ENCODE results near the gene HOMER1. TPM values are rescaled to one million over a fixed set of nuclear protein-coding genes. Genes with fewer than 3 reads are reported as not detected.

HOMER1 gene
- total and polyA plus RNA-seq, 7 experiments from 2014 or later = 0.83 to 4.3 (median 2.6) TPM

GRCh38 chr5:79378510-79379186 lies 135.3 kb downstream of the HOMER1 start:
- CTCF ChIA-PET = no interaction called here
- no peak overlapping the region for H3K27ac Mint-ChIP-seq

GRCh38 chr5:79357398-79357797 lies 156.5 kb downstream of the HOMER1 start:
- no peak for ATAC-seq
- Mint-ChIP-seq H3K27me3 (peaks cover 0 to 12% (median 4%) of the 10 kb centered on the region in 5 donors), H3K4me3 (no peak overlapping the region), H3K4me1 (no peaks in the 10 kb centered on the region), H3K36me3 (peaks cover 0 to 4% (median 0%) of the 10 kb centered on the region in 5 donors), H3K27ac (no peak overlapping the region), H3K9me3 (peaks cover 0 to 4% (median 0%) of the 10 kb centered on the region in 11 donors)
- no peaks in the 10 kb centered on the region for H3K27me3 ChIP-seq (ENCODE audit: control insufficient read depth in 2 of 2, insufficient read depth in 2 of 2, low read length in 2 of 2)
- no peaks in the 10 kb centered on the region for H3K9me3 ChIP-seq (ENCODE audit: control insufficient read depth in 2 of 3, low read length in 3 of 3)
- H3K27ac ChIP-seq (ENCODE audit: low read depth, low read length) = no peak overlapping the region
- no peaks in the 10 kb centered on the region for H3K4me1 ChIP-seq (ENCODE audit: control insufficient read depth in 2 of 2, insufficient read depth in 2 of 2, low read length in 2 of 2)
- intact Hi-C loops (cut with micrococcal nuclease) = no loop called here
- no peak overlapping the region for H3K4me3 ChIP-seq (ENCODE audit: low read length)
- no peak for DNase-seq
- CTCF ChIA-PET = no interaction called here
- H3K36me3 ChIP-seq (ENCODE audit: control insufficient read depth in 2 of 3, insufficient read depth in 3 of 3, low read length in 3 of 3) = no peaks in the 10 kb centered on the region
- POLR2A ChIA-PET = interaction anchor here (0.6 kb wide), 1 partner anchor 71 kb away, joined by 3 read pairs; no protein-coding TSS in a partner anchor

More at GRCh38 chr5:79378510-79379186, 135.3 kb downstream of the HOMER1 start:
- peaks cover 0 to 18% (median 0%) of the 10 kb centered on the region in 3 experiments for H3K9me3 ChIP-seq (ENCODE audit: control insufficient read depth in 2 of 3, low read length in 3 of 3)
- H3K4me3 ChIP-seq (ENCODE audit: low read length) = no peak overlapping the region
- H3K36me3 ChIP-seq (ENCODE audit: control insufficient read depth in 2 of 3, insufficient read depth in 3 of 3, low read length in 3 of 3) = no peaks in the 10 kb centered on the region
- H3K4me1 ChIP-seq (ENCODE audit: control insufficient read depth in 2 of 2, insufficient read depth in 2 of 2, low read length in 2 of 2) = no peaks in the 10 kb centered on the region
- no peak overlapping the region for H3K27ac ChIP-seq (ENCODE audit: low read depth, low read length)
- H3K36me3 Mint-ChIP-seq = peaks cover 7 to 20% (median 13%) of the 10 kb centered on the region in 5 donors
- peaks cover 0 to 3% (median 0%) of the 10 kb centered on the region in 5 donors for H3K27me3 Mint-ChIP-seq
- ATAC-seq (no peak), DNase-seq (no peak)
- H3K4me3 Mint-ChIP-seq = no peak overlapping the region
- no peaks in the 10 kb centered on the region for H3K27me3 ChIP-seq (ENCODE audit: control insufficient read depth in 2 of 2, insufficient read depth in 2 of 2, low read length in 2 of 2)
- H3K4me1 Mint-ChIP-seq = no peaks in the 10 kb centered on the region
- intact Hi-C loops (cut with micrococcal nuclease) = no loop called here
- peaks cover 0 to 38% (median 26%) of the 10 kb centered on the region in 11 donors for H3K9me3 Mint-ChIP-seq
- POLR2A ChIA-PET = interaction anchor here (0.6 kb wide), 1 partner anchor 320 kb away, joined by 3 read pairs; no protein-coding TSS in a partner anchor

DNA sequence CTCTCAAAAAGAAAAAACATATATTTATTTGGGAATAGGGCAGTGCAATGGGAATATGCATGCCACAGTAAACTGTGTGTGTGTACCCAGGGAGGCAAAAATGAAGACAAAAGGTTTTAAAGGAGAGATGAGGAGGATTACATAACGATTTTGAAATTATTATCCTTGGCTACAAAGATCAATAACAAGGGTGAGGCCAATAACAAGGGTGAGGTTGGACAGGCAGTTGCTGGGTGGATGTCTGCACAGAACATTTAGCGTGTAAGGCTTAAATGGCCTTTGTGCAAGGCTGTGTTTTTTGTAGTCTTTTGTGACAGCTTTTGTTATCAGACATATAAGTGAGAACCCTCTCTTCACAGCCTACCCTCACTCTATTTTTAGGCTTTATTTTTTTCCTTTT lies 164.1 kb downstream of the HOMER1 start:
- ATAC-seq (no peak), DNase-seq (no peak)
- Histone ChIP-seq H3K27me3 (ENCODE audit: control insufficient read depth in 2 of 2, insufficient read depth in 2 of 2, low read length in 2 of 2) (no peaks in the 10 kb centered on the region), H3K9me3 (ENCODE audit: control insufficient read depth in 2 of 3, low read length in 3 of 3) (no peaks in the 10 kb centered on the region), H3K4me1 (ENCODE audit: control insufficient read depth in 2 of 2, insufficient read depth in 2 of 2, low read length in 2 of 2) (no peaks in the 10 kb centered on the region), H3K36me3 (ENCODE audit: control insufficient read depth in 2 of 3, insufficient read depth in 3 of 3, low read length in 3 of 3) (no peaks in the 10 kb centered on the region), H3K27ac (ENCODE audit: low read depth, low read length) (no peak overlapping the region), H3K4me3 (ENCODE audit: low read length) (no peak overlapping the region)
- Mint-ChIP-seq H3K36me3 (peaks cover 0 to 8% (median 0%) of the 10 kb centered on the region in 5 donors), H3K4me1 (no peaks in the 10 kb centered on the region), H3K9me3 (no peaks in the 10 kb centered on the region), H3K27ac (no peak overlapping the region), H3K4me3 (no peak overlapping the region), H3K27me3 (peaks cover 0 to 4% (median 0%) of the 10 kb centered on the region in 5 donors)
- ChIA-PET POLR2A (no interaction called here), CTCF (no interaction called here)
- intact Hi-C loops (cut with micrococcal nuclease) = no loop called here

DNA sequence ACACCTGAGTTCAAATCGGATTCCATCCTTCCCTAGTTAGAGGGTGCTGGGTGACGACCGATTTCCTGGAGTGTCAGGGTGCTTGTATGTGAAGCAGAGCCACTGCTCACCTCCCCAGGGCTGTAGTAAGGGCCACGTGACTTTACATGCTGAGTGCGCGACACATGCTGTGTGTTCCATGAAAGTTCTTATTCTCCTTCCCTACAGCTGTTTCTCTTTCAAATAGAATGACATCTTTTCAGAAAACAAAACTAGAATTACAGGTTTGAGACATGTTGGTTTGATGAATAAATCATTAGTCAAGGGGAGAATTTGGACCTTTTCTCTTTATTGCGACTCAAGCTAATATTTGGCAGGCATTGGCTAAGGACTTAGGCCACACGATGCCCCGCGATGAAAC lies 164.9 kb downstream of the HOMER1 start:
- no peak overlapping the region for H3K27ac ChIP-seq (ENCODE audit: low read depth, low read length)
- intact Hi-C loops (cut with micrococcal nuclease) = no loop called here
- no peak overlapping the region for H3K27ac Mint-ChIP-seq
- POLR2A ChIA-PET = no interaction called here
- no peaks in the 10 kb centered on the region for H3K4me1 ChIP-seq (ENCODE audit: control insufficient read depth in 2 of 2, insufficient read depth in 2 of 2, low read length in 2 of 2)
- no peaks in the 10 kb centered on the region for H3K36me3 ChIP-seq (ENCODE audit: control insufficient read depth in 2 of 3, insufficient read depth in 3 of 3, low read length in 3 of 3)
- peaks cover 0 to 8% (median 0%) of the 10 kb centered on the region in 5 donors for H3K36me3 Mint-ChIP-seq
- H3K27me3 ChIP-seq (ENCODE audit: control insufficient read depth in 2 of 2, insufficient read depth in 2 of 2, low read length in 2 of 2) = no peaks in the 10 kb centered on the region
- H3K4me3 ChIP-seq (ENCODE audit: low read length) = no peak overlapping the region
- H3K27me3 Mint-ChIP-seq = peaks cover 0 to 4% (median under 1%) of the 10 kb centered on the region in 5 donors
- DNase-seq (no peak), ATAC-seq (no peak)
- H3K9me3 ChIP-seq (ENCODE audit: control insufficient read depth in 2 of 3, low read length in 3 of 3) = no peaks in the 10 kb centered on the region
- no peaks in the 10 kb centered on the region for H3K9me3 Mint-ChIP-seq
- CTCF ChIA-PET = no interaction called here
- H3K4me1 Mint-ChIP-seq = no peaks in the 10 kb centered on the region
- no peak overlapping the region for H3K4me3 Mint-ChIP-seq

DNA sequence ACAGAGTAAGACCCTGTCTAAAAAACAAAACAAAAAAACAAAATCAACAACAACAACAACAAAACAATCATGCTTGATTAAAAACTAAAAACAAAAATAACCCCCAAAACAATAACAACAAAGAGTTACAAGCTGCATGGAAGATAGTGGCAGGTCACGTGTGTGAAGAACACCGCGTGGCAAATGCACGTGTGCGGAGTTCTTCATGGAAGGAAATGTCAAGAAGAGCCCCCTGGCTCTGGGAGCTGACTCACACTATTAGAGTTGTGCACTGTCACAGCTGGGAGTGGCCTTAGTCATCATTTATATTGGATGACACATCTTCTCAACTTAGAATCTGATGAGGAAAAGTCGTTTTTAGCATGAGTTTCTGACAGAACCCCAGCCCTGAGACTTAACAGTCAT lies 167.5 kb downstream of the HOMER1 start:
- no peak overlapping the region for H3K4me3 Mint-ChIP-seq
- ATAC-seq = no peak
- Histone ChIP-seq H3K4me3 (ENCODE audit: low read length) (no peak overlapping the region), H3K36me3 (ENCODE audit: control insufficient read depth in 2 of 3, insufficient read depth in 3 of 3, low read length in 3 of 3) (no peaks in the 10 kb centered on the region), H3K4me1 (ENCODE audit: control insufficient read depth in 2 of 2, insufficient read depth in 2 of 2, low read length in 2 of 2) (no peaks in the 10 kb centered on the region), H3K9me3 (ENCODE audit: control insufficient read depth in 2 of 3, low read length in 3 of 3) (no peaks in the 10 kb centered on the region), H3K27ac (ENCODE audit: low read depth, low read length) (no peak overlapping the region), H3K27me3 (ENCODE audit: control insufficient read depth in 2 of 2, insufficient read depth in 2 of 2, low read length in 2 of 2) (no peaks in the 10 kb centered on the region)
- no peaks in the 10 kb centered on the region for H3K4me1 Mint-ChIP-seq
- H3K27ac Mint-ChIP-seq = no peak overlapping the region
- CTCF ChIA-PET = no interaction called here
- intact Hi-C loops (cut with micrococcal nuclease) = no loop called here
- POLR2A ChIA-PET = no interaction called here
- no peak for DNase-seq
- peaks cover 0 to 8% (median 0%) of the 10 kb centered on the region in 5 donors for H3K36me3 Mint-ChIP-seq
- H3K9me3 Mint-ChIP-seq = no peaks in the 10 kb centered on the region
- H3K27me3 Mint-ChIP-seq = peaks cover 0 to 14% (median 5%) of the 10 kb centered on the region in 5 donors

GRCh38 chr5:79333852-79334557 lies 179.9 kb downstream of the HOMER1 start:
- Histone ChIP-seq H3K27ac (ENCODE audit: low read depth, low read length) (no peak overlapping the region), H3K4me1 (ENCODE audit: control insufficient read depth in 2 of 2, insufficient read depth in 2 of 2, low read length in 2 of 2) (no peaks in the 10 kb centered on the region), H3K9me3 (ENCODE audit: control insufficient read depth in 2 of 3, low read length in 3 of 3) (no peaks in the 10 kb centered on the region), H3K27me3 (ENCODE audit: control insufficient read depth in 2 of 2, insufficient read depth in 2 of 2, low read length in 2 of 2) (no peaks in the 10 kb centered on the region), H3K36me3 (ENCODE audit: control insufficient read depth in 2 of 3, insufficient read depth in 3 of 3, low read length in 3 of 3) (no peaks in the 10 kb centered on the region), H3K4me3 (ENCODE audit: low read length) (no peak overlapping the region)
- intact Hi-C loops (cut with micrococcal nuclease) = loop anchor here in 1 of 2 donors (5.0 kb wide), 1 partner anchor 918 kb away; no protein-coding TSS in a partner anchor
- H3K27ac Mint-ChIP-seq = no peak overlapping the region
- H3K4me1 Mint-ChIP-seq = no peaks in the 10 kb centered on the region
- ATAC-seq = no peak
- H3K36me3 Mint-ChIP-seq = peaks cover 0 to 7% (median 0%) of the 10 kb centered on the region in 5 donors
- ChIA-PET CTCF (no interaction called here), POLR2A (no interaction called here)
- no peak for DNase-seq
- peaks cover 4 to 26% (median 18%) of the 10 kb centered on the region in 5 donors for H3K27me3 Mint-ChIP-seq
- H3K9me3 Mint-ChIP-seq = peaks cover 0 to 27% (median 13%) of the 10 kb centered on the region in 11 donors
- H3K4me3 Mint-ChIP-seq = no peak overlapping the region

All from naive thymus-derived CD4-positive, alpha-beta T cell (primary cell).